ENCODE data around the gene L1TD1. TPM values are rescaled to one million over a fixed set of nuclear protein-coding genes. Genes with fewer than 3 reads are reported as not detected.
"Not testable (repeated sequence)": the region's sequence is repeated elsewhere in the genome, so short reads cannot be mapped to it uniquely, and the experiment has no call there.

Gene L1TD1
- 2.9 and 6.2 TPM in 2 replicates for total RNA-seq (ENCODE audit: low replicate concordance)
- long read RNA-seq, transcript L1TD1-201 (4 exons, 3,849 nt), result major isoform, 6 of 17 reads
- long read RNA-seq, partial matches to known transcripts, result 8 of 17 reads
- long read RNA-seq, other reads (novel, unspliced or antisense), result 3 of 17 reads

- TF ChIP-seq CTCF (conservative IDR thresholded peaks at IDR 0.05), result no peak
- Mint-ChIP-seq H3K4me3 (peak within 1 kb of the TSS; percentile 80), H3K36me3 (peaks cover 4% of the 10 kb centered on the region), H3K27ac (peak within 1 kb of the TSS; percentile 71), H3K27me3 (peaks cover 33% of the 10 kb centered on the region), H3K4me1 (ENCODE audit: unreplicated experiment) (peaks cover 20% of the 10 kb centered on the region), H3K9me3 (peaks cover 14% of the 10 kb centered on the region)
- DNase-seq (ENCODE audit: extremely low spot score, unreplicated experiment), result no peak
Measured at GRCh38 chr1:62194651-62195544, at the start of gene L1TD1. Gene L1TD1 (plus strand): TSS chr1:62194849. CDS start chr1:62206629, 11,780 bp downstream.

GRCh38 chr1:62159940-62160348, 34.7 kb upstream of the L1TD1 start:
- no peaks in the 10 kb centered on the region for H3K27me3 Mint-ChIP-seq
- no peak overlapping the region for H3K27ac Mint-ChIP-seq
- H3K4me1 Mint-ChIP-seq (ENCODE audit: unreplicated experiment), result no peaks in the 10 kb centered on the region
- no peak for TF ChIP-seq CTCF (conservative IDR thresholded peaks at IDR 0.05)
- H3K9me3 Mint-ChIP-seq, result no peaks in the 10 kb centered on the region
- H3K4me3 Mint-ChIP-seq, result no peak overlapping the region
- no peak for DNase-seq (ENCODE audit: extremely low spot score, unreplicated experiment)
- H3K36me3 Mint-ChIP-seq, result peaks cover 7% of the 10 kb centered on the region

- DNase-seq (ENCODE audit: extremely low spot score, unreplicated experiment), result no peak
- Mint-ChIP-seq H3K27ac (no peak overlapping the region), H3K36me3 (peaks cover 7% of the 10 kb centered on the region), H3K27me3 (no peaks in the 10 kb centered on the region), H3K4me3 (no peak overlapping the region), H3K4me1 (ENCODE audit: unreplicated experiment) (no peaks in the 10 kb centered on the region), H3K9me3 (no peaks in the 10 kb centered on the region)
- TF ChIP-seq CTCF (conservative IDR thresholded peaks at IDR 0.05), result no peak
Measured at GRCh38 chr1:62161711-62162110, 32.9 kb upstream of the L1TD1 start.

- not testable (repeated sequence) for H3K27me3 Mint-ChIP-seq; H3K4me3 Mint-ChIP-seq; H3K27ac Mint-ChIP-seq; H3K9me3 Mint-ChIP-seq; H3K36me3 Mint-ChIP-seq; DNase-seq (ENCODE audit: extremely low spot score, unreplicated experiment); H3K4me1 Mint-ChIP-seq (ENCODE audit: unreplicated experiment)
Measured at GRCh38 chr1:62170380-62170779, 24.3 kb upstream of the L1TD1 start.

- no peak overlapping the region for H3K27ac Mint-ChIP-seq
- no peaks in the 10 kb centered on the region for H3K36me3 Mint-ChIP-seq
Measured at GRCh38 chr1:62175568-62176179, 19.0 kb upstream of the L1TD1 start.

More at GRCh38 chr1:62175568-62176179, 19.0 kb upstream of the L1TD1 start:
- no peak for DNase-seq (ENCODE audit: extremely low spot score, unreplicated experiment)
- Mint-ChIP-seq H3K4me1 (ENCODE audit: unreplicated experiment) (peaks cover 29% of the 10 kb centered on the region), H3K9me3 (no peaks in the 10 kb centered on the region), H3K27me3 (no peaks in the 10 kb centered on the region), H3K4me3 (no peak overlapping the region)
- peak; percentile 94 for TF ChIP-seq CTCF (conservative IDR thresholded peaks at IDR 0.05)
